Epidermal melanocyte (primary cell): ENCODE results near the gene PTPRN2.

Experiments
- DNase-seq: peaks from one replicate; pipeline ENCODE4 v3.0.0; 2011; ENCODE audit warnings: low spot score; ENCODE audit not compliant: insufficient read length

Gene PTPRN2

GRCh38 chr7:158556721-158557440 lies 30.7 kb downstream of the PTPRN2 start:
- DNase-seq, result no peak

DNA sequence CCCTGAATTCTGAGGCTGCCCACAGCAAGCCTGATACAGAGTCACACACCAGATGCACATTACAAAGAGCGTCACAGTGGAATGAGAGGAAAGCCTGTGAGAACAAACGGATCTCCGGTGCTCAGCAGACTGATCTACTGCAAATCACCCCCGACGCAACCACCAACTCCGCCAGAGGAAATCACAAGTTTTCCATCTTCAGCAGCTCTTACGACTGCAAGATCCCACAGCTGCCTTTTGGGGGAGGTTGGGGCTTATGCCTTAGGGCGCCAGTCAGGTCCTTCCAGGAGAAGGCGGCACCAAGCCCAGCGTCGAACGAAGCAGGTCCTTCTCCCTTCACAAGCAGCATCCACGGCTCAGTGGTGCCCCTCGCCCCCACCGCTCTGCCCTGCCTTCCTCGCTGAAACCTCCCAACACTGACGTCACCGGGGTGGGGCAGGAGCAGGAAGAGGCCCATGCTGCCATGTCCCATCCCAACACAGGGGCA lies 32.5 kb downstream of the PTPRN2 start:
- no peak for DNase-seq

DNA sequence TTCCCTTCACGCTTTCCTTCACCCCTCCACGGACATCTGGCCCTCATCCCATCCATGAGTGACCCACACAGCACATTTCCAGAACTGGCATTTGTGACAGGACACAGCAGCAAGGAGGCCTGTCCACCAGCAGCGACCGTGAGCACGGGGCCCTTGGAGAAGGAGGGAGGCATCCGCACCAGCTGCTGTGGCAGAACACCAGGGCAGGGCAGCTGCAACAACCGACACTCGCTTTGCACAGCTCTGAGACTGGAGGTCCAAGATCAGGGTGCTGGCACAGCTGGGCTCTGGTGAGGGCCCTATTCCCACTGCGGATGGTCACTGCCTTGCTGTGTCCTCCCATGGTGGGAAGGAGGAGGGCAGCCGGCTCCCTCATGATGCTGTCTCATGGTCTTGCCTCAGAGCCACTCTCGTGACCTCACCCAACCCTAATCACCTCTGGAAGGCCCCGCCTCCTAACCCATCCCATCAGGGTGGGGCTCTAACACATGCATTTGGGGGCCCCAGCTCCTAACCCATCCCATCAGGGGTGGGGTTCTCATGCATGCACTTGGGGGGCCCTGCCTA lies 36.7 kb downstream of the PTPRN2 start:
- DNase-seq, result no peak

- no peak for DNase-seq
These were observed 37.3 kb downstream of the PTPRN2 start for GRCh38 chr7:158550394-158550700.

DNA sequence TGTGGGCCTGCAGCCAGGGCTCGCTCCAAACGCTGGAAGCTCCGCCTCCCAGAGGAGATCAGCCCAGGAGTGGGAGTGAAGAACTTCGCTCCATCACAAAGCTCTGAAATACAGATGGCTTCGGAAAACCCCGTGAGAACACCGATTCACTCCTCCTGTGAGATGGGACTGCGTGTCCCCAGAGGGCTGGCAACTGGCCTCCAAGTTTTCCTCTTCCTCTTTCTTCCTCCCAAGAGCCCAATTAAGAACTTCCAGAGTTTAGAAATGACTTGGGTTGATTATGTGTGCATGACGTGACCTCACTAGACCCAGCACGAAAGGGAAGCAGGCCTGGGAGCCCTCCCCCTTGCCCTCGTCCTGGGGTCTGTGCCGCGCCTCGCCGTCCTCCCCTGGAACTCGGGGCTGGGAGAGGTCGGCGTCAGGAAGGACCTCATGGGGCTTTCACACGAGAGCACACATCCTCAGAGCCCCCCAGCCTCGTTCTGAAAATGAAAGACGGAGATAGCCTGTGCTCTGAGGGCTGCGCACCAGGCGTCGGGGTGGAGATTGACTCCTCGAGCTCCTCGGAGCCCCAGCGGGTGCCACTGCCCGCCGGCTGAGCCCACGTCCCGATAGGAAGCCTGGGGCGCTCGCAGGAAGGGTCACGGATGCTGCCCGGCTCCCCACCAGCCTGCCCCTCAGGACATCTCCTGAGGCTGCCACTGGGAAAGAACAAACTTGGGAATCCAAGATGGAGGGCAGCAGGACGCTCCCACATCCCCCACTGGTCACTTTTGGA lies 37.8 kb downstream of the PTPRN2 start:
- DNase-seq, result no peak

DNA sequence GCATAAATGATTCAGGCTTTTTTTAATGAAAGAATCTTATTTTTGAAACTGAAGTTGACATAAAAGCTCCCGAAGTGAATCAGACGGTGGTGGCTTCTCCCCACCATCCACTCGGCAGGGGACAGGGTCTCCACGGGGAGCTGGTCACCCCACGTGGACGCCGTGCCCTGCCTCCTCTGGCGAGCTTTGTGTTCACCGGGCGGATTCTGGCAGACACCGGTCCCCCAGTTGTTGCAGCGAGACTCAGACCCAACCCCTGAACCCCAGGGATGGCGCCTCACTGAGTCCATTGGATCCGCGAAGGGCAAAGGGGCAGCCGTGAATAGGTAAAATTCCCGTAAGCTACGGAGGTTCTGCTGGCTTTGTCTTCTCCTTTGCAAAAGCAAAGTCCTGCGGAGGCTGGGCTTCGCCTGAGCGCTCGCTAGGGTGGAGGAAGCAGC lies 38.4 kb downstream of the PTPRN2 start:
- DNase-seq, result no peak

DNA sequence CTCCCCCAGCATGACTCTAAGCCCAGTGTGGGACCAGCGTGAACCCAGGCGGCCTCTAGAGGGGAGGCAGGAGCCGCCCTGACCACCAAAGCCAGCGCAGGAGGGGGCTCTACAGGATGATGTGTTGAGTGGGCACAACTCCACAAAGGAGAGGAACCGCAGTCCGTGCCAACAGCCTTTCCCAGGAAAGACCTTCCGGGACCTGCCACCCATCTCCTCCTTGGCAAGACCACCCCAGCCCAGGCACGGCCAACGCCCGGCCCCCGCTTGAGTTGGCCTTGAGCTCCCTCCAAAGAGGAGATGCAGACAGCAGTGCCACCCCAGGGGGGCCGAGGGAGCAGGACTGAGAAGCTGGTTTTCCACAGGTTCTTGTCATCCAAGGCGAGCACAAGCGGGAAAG lies 38.9 kb downstream of the PTPRN2 start:
- DNase-seq, result no peak

- no peak for DNase-seq
These were observed 39.8 kb downstream of the PTPRN2 start for GRCh38 chr7:158547817-158548216.

- no peak for DNase-seq
These were observed 41.0 kb downstream of the PTPRN2 start for GRCh38 chr7:158546626-158547025.

DNA sequence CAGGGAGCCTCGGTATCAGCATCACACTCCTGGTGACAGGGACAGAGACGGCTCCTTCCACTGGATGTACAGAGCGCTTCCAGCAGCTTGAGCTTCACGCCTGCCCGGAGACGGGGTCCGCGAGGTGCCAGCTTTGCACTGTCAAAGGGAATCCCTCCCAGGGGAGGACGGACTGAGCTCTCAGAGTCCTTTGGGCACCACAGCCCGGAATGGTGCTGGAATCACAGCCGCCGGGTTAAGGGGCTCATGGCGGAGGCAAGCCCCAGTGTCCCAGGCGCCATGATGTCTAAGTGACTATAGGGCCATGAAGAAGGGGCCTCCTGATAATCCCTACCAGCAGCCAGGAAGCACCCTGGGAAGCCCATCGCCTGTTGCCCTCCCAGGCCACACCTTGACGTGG lies 41.4 kb downstream of the PTPRN2 start:
- DNase-seq, result no peak

- no peak for DNase-seq
These were observed 42.9 kb downstream of the PTPRN2 start for GRCh38 chr7:158544708-158545107.

DNA sequence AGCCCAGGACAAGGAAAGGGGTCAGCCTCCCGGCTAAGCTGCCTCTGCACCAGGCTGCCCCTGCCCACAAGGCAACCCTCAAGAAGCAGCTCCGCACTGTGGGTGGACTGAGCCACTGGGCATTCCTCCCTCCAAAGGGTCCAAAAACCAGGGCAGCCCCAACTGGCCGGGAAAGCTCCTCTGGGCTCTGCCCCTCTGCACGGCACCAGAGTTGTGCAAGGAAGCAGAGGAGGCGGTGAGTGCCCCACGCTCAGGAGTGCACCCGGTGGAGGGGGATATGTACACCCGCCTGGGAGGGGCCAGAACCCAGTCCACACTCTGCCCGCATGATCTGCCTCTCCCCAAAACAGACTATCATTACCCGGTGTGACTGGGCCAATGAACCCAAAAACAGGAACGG lies 43.8 kb downstream of the PTPRN2 start:
- no peak for DNase-seq

DNA sequence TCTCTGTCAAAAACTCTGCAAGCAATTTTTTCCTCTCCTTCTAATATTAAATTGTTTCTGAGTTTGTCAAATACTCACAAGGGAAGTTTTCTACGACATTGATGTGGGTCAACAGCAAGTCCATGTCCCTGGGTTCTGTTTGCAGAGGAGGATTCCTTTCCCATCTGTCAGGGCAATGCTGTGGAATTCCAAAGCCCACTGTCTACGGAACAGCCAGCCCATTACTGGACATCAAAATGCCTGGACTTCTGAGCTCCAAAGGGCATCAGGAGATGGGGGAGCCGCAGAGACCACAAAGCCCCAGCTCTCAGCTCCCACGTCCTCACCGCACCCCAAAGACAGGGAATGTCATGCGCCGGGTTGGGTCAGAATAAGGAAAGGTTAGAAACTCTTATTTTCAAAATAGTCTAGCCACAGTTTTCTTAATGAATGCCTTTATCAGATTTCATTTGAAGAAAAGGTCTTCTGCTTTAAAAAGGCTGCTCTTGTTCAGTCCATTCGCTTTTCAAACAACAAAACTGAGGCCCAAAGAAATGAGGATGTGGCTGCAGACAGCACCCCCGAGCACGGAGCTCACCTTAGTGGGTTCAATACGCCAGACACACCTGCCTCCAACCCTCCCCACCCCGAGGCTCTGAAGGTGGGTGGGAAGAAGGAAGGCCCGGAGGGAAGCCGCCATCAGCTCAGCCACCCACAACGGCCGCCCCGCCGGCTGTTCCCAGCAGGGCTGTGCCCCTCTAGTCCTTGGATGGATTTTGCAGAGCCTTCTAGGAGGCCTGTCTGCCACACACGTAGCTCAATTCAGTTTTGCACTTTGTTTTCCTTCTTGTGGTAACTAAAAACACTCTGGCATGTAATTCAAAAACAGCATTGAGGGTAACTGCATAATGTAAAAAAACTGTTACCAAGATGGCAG lies 44.7 kb downstream of the PTPRN2 start:
- no peak for DNase-seq

DNA sequence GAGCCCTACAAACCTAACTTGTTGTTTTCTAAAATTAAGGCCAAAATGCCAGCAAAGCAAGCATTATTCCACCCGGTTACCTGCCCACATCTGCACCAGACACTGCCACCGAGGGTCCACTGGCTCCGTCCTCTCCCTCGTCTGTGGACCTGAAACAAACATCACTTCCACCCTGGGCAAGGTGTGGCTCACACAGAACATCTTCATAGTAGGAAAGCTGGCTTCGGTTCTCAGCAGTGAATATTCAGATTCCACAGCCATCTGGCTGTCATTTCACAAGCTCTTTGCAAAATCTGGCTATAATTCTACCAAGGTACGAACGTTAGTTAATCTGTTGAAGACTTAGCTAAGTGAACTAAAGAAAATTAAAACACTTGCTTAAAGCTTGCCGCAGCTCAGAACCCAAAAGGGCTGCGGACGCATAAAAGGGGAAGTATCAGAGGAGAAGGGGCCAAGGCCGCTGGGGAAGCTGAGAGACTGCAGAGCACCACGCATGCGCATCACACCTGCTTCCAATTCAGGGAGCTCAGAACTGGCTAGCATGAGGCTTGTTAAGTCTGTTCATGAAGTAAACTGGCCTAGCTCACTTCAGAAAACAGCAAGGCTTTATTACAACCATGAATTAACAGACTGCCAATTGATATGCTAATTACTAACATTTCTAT lies 46.1 kb downstream of the PTPRN2 start:
- no peak for DNase-seq

GRCh38 chr7:158539711-158540146 lies 47.9 kb downstream of the PTPRN2 start:
- DNase-seq, result no peak

- DNase-seq, result no peak
These were observed 49.3 kb downstream of the PTPRN2 start for GRCh38 chr7:158538156-158538946.

DNA sequence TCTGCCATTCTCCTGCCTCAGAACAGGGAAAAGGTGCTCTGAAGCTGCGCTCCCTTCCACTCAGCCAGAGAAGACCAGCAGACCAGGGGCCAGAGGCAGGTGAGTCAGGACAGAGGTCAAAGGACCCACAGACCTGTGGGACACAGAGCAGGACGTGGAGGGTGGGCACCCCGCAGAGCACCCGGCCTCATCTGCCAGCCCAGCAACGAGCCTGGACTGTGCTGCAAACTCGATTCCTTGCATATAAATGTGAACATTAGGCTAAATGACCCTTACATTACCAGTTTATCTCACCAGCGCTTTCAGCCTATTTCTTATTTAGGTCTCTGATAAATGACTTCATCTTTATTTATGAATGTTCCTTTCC lies 50.1 kb downstream of the PTPRN2 start:
- no peak for DNase-seq

GRCh38 chr7:158536871-158537515 lies 50.6 kb downstream of the PTPRN2 start:
- no peak for DNase-seq

GRCh38 chr7:158535079-158535478 lies 52.5 kb downstream of the PTPRN2 start:
- DNase-seq, result no peak

- no peak for DNase-seq
These were observed 53.0 kb downstream of the PTPRN2 start for GRCh38 chr7:158534598-158534997.
